ENCODE measurements around the gene PAK1IP1.

- TF ChIP-seq POLR2A (IDR thresholded peaks at IDR 0.05; ENCODE audit: low read length) (no peak), GATA1 (IDR thresholded peaks at IDR 0.05; ENCODE audit: low read depth, low read length) (no peak)
Measured at GRCh38 chr6:10668126-10668917, 26.4 kb upstream of the PAK1IP1 start.

All from erythroblast (primary cell).